ENCODE data around the gene CPE. TPM values are rescaled to one million over a fixed set of nuclear protein-coding genes. Genes with fewer than 3 reads are reported as not detected.
A peak's percentile ranks its signal among the peaks of the same experiment; 100 is the strongest.

CPE gene
- total RNA-seq, 2 donors from 2014 or later, result 71.6 to 108 TPM

- intact Hi-C loops (cut with DNase I), result no loop called here
- Histone ChIP-seq H3K36me3 (replicated peaks in 1 of 2; ENCODE audit: insufficient read depth in 1 of 2, low read depth in 2 of 2) (no peaks in the 10 kb centered on the region), H3K27me3 (no peaks in the 10 kb centered on the region), H3K4me1 (no peaks in the 10 kb centered on the region), H3K4me3 (no peak overlapping the region), H3K9me3 (no peaks in the 10 kb centered on the region), H3K27ac (no peak overlapping the region)
- TF ChIP-seq CTCF (IDR thresholded peaks at IDR 0.05), result no peak
- TF ChIP-seq POLR2A (IDR thresholded peaks at IDR 0.05), result no peak
- WGBS, 2 donors, result 82 to 90% methylated on average over 5 of the region's 5 CpGs
- DNase-seq, result no peak
- no peak for ATAC-seq
These were observed 15.5 kb downstream of the CPE start for GRCh38 chr4:165394275-165394674.

GRCh38 chr4:165398570-165398969 is 19.8 kb downstream of the CPE start:
- intact Hi-C loops (cut with DNase I), result no loop called here
- DNase-seq (peak in 2 of 4 donors; percentile 30 to 58), ATAC-seq (peak; percentile 38)
- WGBS, 2 donors, result 8 to 10% methylated on average over 1 of the region's 1 CpG
- H3K27ac ChIP-seq, result no peak overlapping the region
- no peaks in the 10 kb centered on the region for H3K36me3 ChIP-seq (replicated peaks in 1 of 2; ENCODE audit: insufficient read depth in 1 of 2, low read depth in 2 of 2)
- TF ChIP-seq CTCF (IDR thresholded peaks at IDR 0.05), result no peak
- TF ChIP-seq POLR2A (IDR thresholded peaks at IDR 0.05), result no peak
- H3K27me3 ChIP-seq, result no peaks in the 10 kb centered on the region
- H3K9me3 ChIP-seq, result no peaks in the 10 kb centered on the region
- no peaks in the 10 kb centered on the region for H3K4me1 ChIP-seq
- no peak overlapping the region for H3K4me3 ChIP-seq

GRCh38 chr4:165402375-165402774 is 23.6 kb downstream of the CPE start:
- Histone ChIP-seq H3K27me3 (no peaks in the 10 kb centered on the region), H3K4me3 (no peak overlapping the region), H3K9me3 (no peaks in the 10 kb centered on the region), H3K4me1 (no peaks in the 10 kb centered on the region), H3K27ac (no peak overlapping the region), H3K36me3 (replicated peaks in 1 of 2; ENCODE audit: insufficient read depth in 1 of 2, low read depth in 2 of 2) (no peaks in the 10 kb centered on the region)
- ATAC-seq (no peak), DNase-seq (no peak)
- 88% methylated on average over 9 of the region's 9 CpGs for WGBS, 2 donors
- intact Hi-C loops (cut with DNase I), result no loop called here
- TF ChIP-seq POLR2A (IDR thresholded peaks at IDR 0.05) (no peak), CTCF (IDR thresholded peaks at IDR 0.05) (no peak)

GRCh38 chr4:165403048-165403447 is 24.2 kb downstream of the CPE start:
- no peaks in the 10 kb centered on the region for H3K4me1 ChIP-seq
- no peaks in the 10 kb centered on the region for H3K27me3 ChIP-seq
- H3K9me3 ChIP-seq, result no peaks in the 10 kb centered on the region
- intact Hi-C loops (cut with DNase I), result no loop called here
- TF ChIP-seq CTCF (IDR thresholded peaks at IDR 0.05) (no peak), POLR2A (IDR thresholded peaks at IDR 0.05) (no peak)
- H3K4me3 ChIP-seq, result no peak overlapping the region
- no peaks in the 10 kb centered on the region for H3K36me3 ChIP-seq (replicated peaks in 1 of 2; ENCODE audit: insufficient read depth in 1 of 2, low read depth in 2 of 2)
- H3K27ac ChIP-seq, result no peak overlapping the region
- no peak for DNase-seq
- WGBS, 2 donors, result 71 to 86% methylated on average over 2 of the region's 2 CpGs
- ATAC-seq, result no peak

GRCh38 chr4:165403637-165404036 is 24.8 kb downstream of the CPE start:
- ATAC-seq (no peak), DNase-seq (no peak)
- TF ChIP-seq CTCF (IDR thresholded peaks at IDR 0.05) (no peak), POLR2A (IDR thresholded peaks at IDR 0.05) (no peak)
- H3K27ac ChIP-seq, result no peak overlapping the region
- H3K4me1 ChIP-seq, result no peaks in the 10 kb centered on the region
- H3K27me3 ChIP-seq, result no peaks in the 10 kb centered on the region
- H3K36me3 ChIP-seq (replicated peaks in 1 of 2; ENCODE audit: insufficient read depth in 1 of 2, low read depth in 2 of 2), result no peaks in the 10 kb centered on the region
- 89 to 100% methylated on average over 4 of the region's 4 CpGs for WGBS, 2 donors
- intact Hi-C loops (cut with DNase I), result no loop called here
- no peak overlapping the region for H3K4me3 ChIP-seq
- H3K9me3 ChIP-seq, result no peaks in the 10 kb centered on the region

Data from body of pancreas (tissue), 4 donors.